LNCaP clone FGC (cell line): ENCODE results near the gene TOR1AIP1.
"Not testable (repeated sequence)": the region's sequence is repeated elsewhere in the genome, so short reads cannot be mapped to it uniquely, and the experiment has no call there.

ENCODE experiments used
- DNase-seq: peaks from one replicate; pipeline ENCODE4 v3.0.0-alpha.2; 2011; ENCODE audit warnings: low read depth
- H3K4me3 ChIP-seq: 2 replicates; pipeline ENCODE4 v1.5.1; 2011; ENCODE audit warnings: mild to moderate bottlenecking, low read depth, low read length, control low read depth
- TF ChIP-seq, protein P1 (sequence below): IDR thresholded peaks from 2 replicates; pipeline ENCODE4 v1.5.1; 2012; ENCODE audit warnings: mild to moderate bottlenecking; ENCODE audit not compliant: control insufficient read depth, insufficient read depth; ENCODE audit errors: extremely low read depth

TOR1AIP1 gene

DNA sequence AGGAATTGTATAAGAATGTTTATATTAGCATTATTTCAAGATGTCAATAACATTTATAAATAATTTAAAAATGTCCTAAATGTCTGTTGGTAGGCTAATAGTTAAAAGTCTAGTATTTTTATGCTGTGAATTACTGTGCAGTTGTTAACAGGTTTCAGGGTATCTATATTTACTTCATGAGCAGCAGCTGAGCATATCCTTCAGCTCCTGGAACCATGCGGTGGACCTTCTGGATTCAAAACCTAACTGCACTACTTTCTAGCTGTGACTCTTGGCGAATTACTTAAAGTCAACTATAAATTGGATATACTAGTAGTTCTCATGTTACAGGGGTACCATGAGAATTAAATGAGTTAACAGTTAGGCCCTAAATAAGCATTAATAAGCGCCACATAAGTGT, 76.3 kb downstream of the TOR1AIP1 start:
- H3K4me3 ChIP-seq = no peak overlapping the region
- TF ChIP-seq, protein P1, sequence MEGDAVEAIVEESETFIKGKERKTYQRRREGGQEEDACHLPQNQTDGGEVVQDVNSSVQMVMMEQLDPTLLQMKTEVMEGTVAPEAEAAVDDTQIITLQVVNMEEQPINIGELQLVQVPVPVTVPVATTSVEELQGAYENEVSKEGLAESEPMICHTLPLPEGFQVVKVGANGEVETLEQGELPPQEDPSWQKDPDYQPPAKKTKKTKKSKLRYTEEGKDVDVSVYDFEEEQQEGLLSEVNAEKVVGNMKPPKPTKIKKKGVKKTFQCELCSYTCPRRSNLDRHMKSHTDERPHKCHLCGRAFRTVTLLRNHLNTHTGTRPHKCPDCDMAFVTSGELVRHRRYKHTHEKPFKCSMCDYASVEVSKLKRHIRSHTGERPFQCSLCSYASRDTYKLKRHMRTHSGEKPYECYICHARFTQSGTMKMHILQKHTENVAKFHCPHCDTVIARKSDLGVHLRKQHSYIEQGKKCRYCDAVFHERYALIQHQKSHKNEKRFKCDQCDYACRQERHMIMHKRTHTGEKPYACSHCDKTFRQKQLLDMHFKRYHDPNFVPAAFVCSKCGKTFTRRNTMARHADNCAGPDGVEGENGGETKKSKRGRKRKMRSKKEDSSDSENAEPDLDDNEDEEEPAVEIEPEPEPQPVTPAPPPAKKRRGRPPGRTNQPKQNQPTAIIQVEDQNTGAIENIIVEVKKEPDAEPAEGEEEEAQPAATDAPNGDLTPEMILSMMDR = no peak
- no peak for DNase-seq

GRCh38 chr1:179962168-179962567, 80.1 kb downstream of the TOR1AIP1 start:
- DNase-seq = not testable (repeated sequence)

DNA sequence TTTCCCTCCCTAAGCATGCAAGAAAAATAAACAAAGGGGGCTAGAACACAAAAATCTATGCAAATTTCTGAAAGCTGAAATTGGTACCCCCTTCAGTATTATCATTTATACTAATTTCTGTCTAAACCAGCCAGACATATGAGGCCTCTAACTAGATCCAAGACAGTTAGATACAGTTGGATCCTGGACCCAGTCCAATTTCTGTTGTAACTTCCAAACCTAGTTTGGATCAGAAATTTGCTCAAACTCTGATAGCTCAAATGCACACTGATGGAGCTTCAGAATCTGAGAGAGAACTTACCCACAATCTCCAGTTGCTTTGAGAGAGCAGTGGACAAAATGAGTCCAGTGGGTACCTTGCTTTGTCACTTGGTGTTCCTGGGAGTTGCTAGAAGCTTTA, 84.5 kb downstream of the TOR1AIP1 start:
- H3K4me3 ChIP-seq = no peak overlapping the region
- TF ChIP-seq, protein P1 = no peak
- no peak for DNase-seq

More at GRCh38 chr1:179962168-179962567, 80.1 kb downstream of the TOR1AIP1 start:
- not testable (repeated sequence) for H3K4me3 ChIP-seq

GRCh38 chr1:179968284-179968993, 86.4 kb downstream of the TOR1AIP1 start:
- TF ChIP-seq, protein P1 = no peak
- no peak overlapping the region for H3K4me3 ChIP-seq
- no peak for DNase-seq

- no peak overlapping the region for H3K4me3 ChIP-seq
- TF ChIP-seq, protein P1 = no peak
- DNase-seq = no peak
Observed at GRCh38 chr1:179968994-179969919, 87.2 kb downstream of the TOR1AIP1 start.
